Caco-2 (cell line): ENCODE measurements around the gene AFP. TPM values are rescaled to one million over a fixed set of nuclear protein-coding genes. Genes with fewer than 3 reads are reported as not detected.
A peak's percentile ranks its signal among the peaks of the same experiment; 100 is the strongest.

Experiments used
- BruUV-seq: library from RNA; stranded (reverse); fragments of 400-500 nt; replicated peaks from 2 replicates; lab custom pipeline; 2021; lab: Mats Ljungman, UMichigan
- CTCF ChIA-PET: fragments of 300-600 bp; sonication (Branson Sonifier 250); formaldehyde crosslinking; loops from one replicate; lab custom pipeline; 2022; ENCODE audit warnings: antibody characterized with exemption; lab: Charles Lee
- POLR2A ChIA-PET: fragments of 300-600 bp; sonication (Branson Sonifier 250); formaldehyde crosslinking; loops from one replicate; lab custom pipeline; 2022; ENCODE audit warnings: antibody characterized with exemption; lab: Charles Lee
- DNase-seq, 2 experiments: peaks; one replicate each; pipeline versions ENCODE4 v3.0.0 to v3.0.0-alpha.2; 2020 to 2022
- H3K27me3 ChIP-seq: replicated peaks from 2 replicates; pipeline ENCODE4 v1.6.0; 2011; ENCODE audit warnings: low read length; ENCODE audit not compliant: control insufficient read depth, insufficient read depth
- H3K36me3 ChIP-seq: 2 replicates; pipeline ENCODE4 v1.5.1; 2011; ENCODE audit warnings: low read length; ENCODE audit not compliant: control insufficient read depth, insufficient read depth
- H3K4me1 ChIP-seq: fragments of 250-450 bp; sonication (Bioruptor Pico); 2 replicates; pipeline ENCODE4 v1.5.1; 2020; ENCODE audit warnings: mild to moderate bottlenecking
- H3K4me3 ChIP-seq: 2 replicates; pipeline ENCODE4 v1.5.1; 2011; ENCODE audit warnings: low read depth, mild to moderate bottlenecking, control low read depth, low read length
- H3K9me3 ChIP-seq: fragments of 250-450 bp; sonication (Bioruptor Pico); 2 replicates; pipeline ENCODE4 v1.5.1; 2020; ENCODE audit warnings: mild to moderate bottlenecking, moderate library complexity
- H3K27ac Mint-ChIP-seq: one replicate; pipeline ENCODE4 v1.8.0; 2022; ENCODE audit warnings: mixed read lengths; ENCODE audit not compliant: unreplicated experiment
- H3K27me3 Mint-ChIP-seq: one replicate; pipeline ENCODE4 v1.8.0; 2022; ENCODE audit warnings: mixed read lengths; ENCODE audit not compliant: insufficient read depth, unreplicated experiment
- H3K36me3 Mint-ChIP-seq: one replicate; pipeline ENCODE4 v1.8.0; 2022; ENCODE audit warnings: mild to moderate bottlenecking, mixed read lengths; ENCODE audit not compliant: insufficient read depth, unreplicated experiment
- H3K4me1 Mint-ChIP-seq: one replicate; pipeline ENCODE4 v1.8.0; 2022; ENCODE audit warnings: low read depth, mixed read lengths; ENCODE audit not compliant: unreplicated experiment
- H3K4me3 Mint-ChIP-seq: one replicate; pipeline ENCODE4 v1.8.0; 2022; ENCODE audit warnings: mild to moderate bottlenecking, moderate library complexity, mixed read lengths; ENCODE audit not compliant: unreplicated experiment
- H3K9me3 Mint-ChIP-seq: one replicate; pipeline ENCODE4 v1.8.0; 2022; ENCODE audit warnings: mixed read lengths; ENCODE audit not compliant: unreplicated experiment
- CTCF ChIP-seq, 2 experiments: fragments of 200-600 bp in 1 of 2; IDR thresholded peaks; 1 replicate in 1 of 2; 2 replicates in 1 of 2; pipeline versions ENCODE4 v1.5.1 to v1.8.0; 2011 to 2022; ENCODE audit warnings: antibody characterized with exemption in 1 of 2, control low read depth in 1 of 2, inconsistent platforms in 1 of 2, low read depth in 1 of 2, low read length in 1 of 2, mild to moderate bottlenecking in 1 of 2, moderate library complexity in 1 of 2; ENCODE audit not compliant: insufficient read depth in 1 of 2, severe bottlenecking in 1 of 2, unreplicated experiment in 1 of 2
- intact Hi-C: fragments of 100-400 bp; cut with micrococcal nuclease; formaldehyde crosslinking; loops from one replicate; pipeline ENCODE4 v1.10.0; 2022; ENCODE audit not compliant: unreplicated experiment
- total RNA-seq: library from RNA; stranded (reverse); gene quantifications from 2 replicates; pipeline ENCODE4 v1.2.3, GENCODE V29; 2022

Gene AFP
- total RNA-seq, 1 experiment from 2014 or later: 158 TPM

GRCh38 chr4:73433140-73433539 lies 2.9 kb upstream of the AFP start:
- Mint-ChIP-seq H3K36me3 (no peaks in the 10 kb centered on the region), H3K27me3 (no peaks in the 10 kb centered on the region), H3K4me1 (peaks cover 31% of the 10 kb centered on the region), H3K27ac (no peak overlapping the region), H3K4me3 (peak overlapping the region; percentile 0), H3K9me3 (no peaks in the 10 kb centered on the region)
- H3K27me3 ChIP-seq: no peaks in the 10 kb centered on the region
- no peaks in the 10 kb centered on the region for H3K36me3 ChIP-seq
- DNase-seq: no peak
- ChIA-PET CTCF (interaction anchor here (1.2 kb wide), 1 partner anchor 13 kb away, joined by 7 read pairs; no protein-coding TSS in a partner anchor), POLR2A (no interaction called here)
- H3K4me1 ChIP-seq: peaks cover 50% of the 10 kb centered on the region
- intact Hi-C loops: no loop called here
- no TSS peak for BruUV-seq
- no peak for TF ChIP-seq CTCF (IDR thresholded peaks at IDR 0.05; ENCODE audit: insufficient read depth in 1 of 2, low read depth in 1 of 2, low read length in 1 of 2, severe bottlenecking in 1 of 2, unreplicated experiment in 1 of 2)
- no peak overlapping the region for H3K4me3 ChIP-seq
- H3K9me3 ChIP-seq: no peaks in the 10 kb centered on the region

GRCh38 chr4:73434311-73434710 lies 1.7 kb upstream of the AFP start:
- intact Hi-C loops: loop anchor here (1.0 kb wide), 1 partner anchor 12 kb away; no protein-coding TSS in a partner anchor
- Histone ChIP-seq H3K27me3 (no peaks in the 10 kb centered on the region), H3K9me3 (no peaks in the 10 kb centered on the region), H3K4me3 (no peak overlapping the region), H3K4me1 (peaks cover 50% of the 10 kb centered on the region), H3K36me3 (no peaks in the 10 kb centered on the region)
- Mint-ChIP-seq H3K36me3 (no peaks in the 10 kb centered on the region), H3K27ac (no peak overlapping the region), H3K4me3 (no peak overlapping the region), H3K27me3 (no peaks in the 10 kb centered on the region), H3K9me3 (no peaks in the 10 kb centered on the region), H3K4me1 (peaks cover 31% of the 10 kb centered on the region)
- ChIA-PET POLR2A (no interaction called here), CTCF (no interaction called here)
- no peak for DNase-seq
- BruUV-seq: no TSS peak
- peak in 1 of 2 experiments; percentile 32 for TF ChIP-seq CTCF (IDR thresholded peaks at IDR 0.05; ENCODE audit: insufficient read depth in 1 of 2, low read depth in 1 of 2, low read length in 1 of 2, severe bottlenecking in 1 of 2, unreplicated experiment in 1 of 2)

GRCh38 chr4:73436674-73437557 lies 895 bp downstream of the AFP start:
- Mint-ChIP-seq H3K9me3 (no peaks in the 10 kb centered on the region), H3K27me3 (no peaks in the 10 kb centered on the region), H3K4me3 (no peak overlapping the region), H3K4me1 (peaks cover 14% of the 10 kb centered on the region), H3K27ac (no peak overlapping the region), H3K36me3 (no peaks in the 10 kb centered on the region)
- no peaks in the 10 kb centered on the region; the same call in 1 of the 2 replicates for H3K36me3 ChIP-seq
- BruUV-seq: no TSS peak
- TF ChIP-seq CTCF (IDR thresholded peaks at IDR 0.05; ENCODE audit: insufficient read depth in 1 of 2, low read depth in 1 of 2, low read length in 1 of 2, severe bottlenecking in 1 of 2, unreplicated experiment in 1 of 2): no peak
- ChIA-PET POLR2A (no interaction called here), CTCF (no interaction called here)
- no peaks in the 10 kb centered on the region for H3K27me3 ChIP-seq
- no peak for DNase-seq
- intact Hi-C loops: no loop called here
- H3K4me3 ChIP-seq: peak overlapping the region; percentile 12
- peaks cover 25% of the 10 kb centered on the region for H3K4me1 ChIP-seq
- no peaks in the 10 kb centered on the region for H3K9me3 ChIP-seq
